ENCODE results near the gene NTPCR. TPM values are rescaled to one million over a fixed set of nuclear protein-coding genes. Genes with fewer than 3 reads are reported as not detected.

The NTPCR gene
- total RNA-seq, 1 experiment from 2014 or later = 34.2 TPM

GRCh38 chr1:233022246-233022645 lies 71.8 kb downstream of the NTPCR start:
- Histone ChIP-seq H3K27me3 (ENCODE audit: insufficient read depth, low read length) (no peaks in the 10 kb centered on the region), H3K36me3 (ENCODE audit: control insufficient read depth in 1 of 2, insufficient read depth in 2 of 2, low read length in 2 of 2) (no peaks in the 10 kb centered on the region), H2AFZ (ENCODE audit: low read depth, low read length, poor library complexity, severe bottlenecking) (no peak overlapping the region), H3K9me3 (ENCODE audit: control insufficient read depth in 1 of 2, insufficient read depth in 1 of 2, low read depth in 1 of 2, low read length in 2 of 2) (no peaks in the 10 kb centered on the region), H3K4me2 (ENCODE audit: low read length) (no peak overlapping the region), H3K4me1 (ENCODE audit: control insufficient read depth in 1 of 2, insufficient read depth in 2 of 2, low read length in 2 of 2) (peaks cover 0 to 3% of the 10 kb centered on the region in 2 experiments; a peak in 1 of 4 replicates), H4K20me1 (ENCODE audit: insufficient read depth) (no peaks in the 10 kb centered on the region), H3K9ac (ENCODE audit: low read length) (no peak overlapping the region), H3K9me2 (ENCODE audit: insufficient read depth) (no peaks in the 10 kb centered on the region), H3K27ac (ENCODE audit: low read depth, low read length) (no peak overlapping the region), H3K4me3 (replicated peaks in 1 of 2; ENCODE audit: low read depth in 1 of 2, low read length in 2 of 2) (no peak overlapping the region), H3K79me2 (ENCODE audit: insufficient read depth, low read length) (no peaks in the 10 kb centered on the region)
- intact Hi-C loops (cut with micrococcal nuclease) = no loop called here
- ATAC-seq = no peak
- RAD21 ChIA-PET (ENCODE audit: low non-redundant PET in 1 of 2, low total read pairs in 2 of 2, uncharacterized antibody in 2 of 2, unreplicated experiment in 2 of 2) = no interaction called here
- DNase-seq (ENCODE audit: low read depth, low spot score) = no peak
- TF ChIP-seq POLR2A (IDR thresholded peaks at IDR 0.05; ENCODE audit: borderline replicate concordance, extremely low read depth, insufficient read depth, insufficient read length) = no peak
- no peak for TF ChIP-seq MAX (IDR thresholded peaks at IDR 0.05)
- TF ChIP-seq CEBPB (IDR thresholded peaks at IDR 0.05; ENCODE audit: low read depth) = no peak
- TF ChIP-seq SRF (IDR thresholded peaks at IDR 0.05; ENCODE audit: low read depth) = no peak
- TF ChIP-seq CTCF (IDR thresholded peaks at IDR 0.05 in 2 of 3, conservative IDR thresholded peaks at IDR 0.05 in 1 of 3; ENCODE audit: borderline replicate concordance in 1 of 3, insufficient read depth in 1 of 3, low read depth in 2 of 3, low read length in 2 of 3) = no peak
- TF ChIP-seq ATF3 (IDR thresholded peaks at IDR 0.05) = no peak
- TF ChIP-seq JUND (IDR thresholded peaks at IDR 0.05) = no peak
- TF ChIP-seq YY1 (IDR thresholded peaks at IDR 0.05; ENCODE audit: extremely low read depth, insufficient replicate concordance, low read depth, low read length) = no peak
- no peak for TF ChIP-seq SIN3A (IDR thresholded peaks at IDR 0.05; ENCODE audit: low read depth)
- no peak for TF ChIP-seq POLR2AphosphoS5 (IDR thresholded peaks at IDR 0.05; ENCODE audit: low read depth, low read length)
- no peak for TF ChIP-seq ZBTB33 (IDR thresholded peaks at IDR 0.05; ENCODE audit: extremely low read depth, insufficient replicate concordance, low read length)
- TF ChIP-seq REST (IDR thresholded peaks at IDR 0.05; ENCODE audit: low read depth) = no peak
- TF ChIP-seq EZH2phosphoT487 (IDR thresholded peaks at IDR 0.05; ENCODE audit: borderline replicate concordance) = no peak
- TF ChIP-seq FOSL1 (IDR thresholded peaks at IDR 0.05; ENCODE audit: low read depth) = no peak
- TF ChIP-seq SP1 (IDR thresholded peaks at IDR 0.05; ENCODE audit: low read depth) = no peak
- TF ChIP-seq ZFX (IDR thresholded peaks at IDR 0.05) = no peak
- TF ChIP-seq EZH2 (IDR thresholded peaks at IDR 0.05) = no peak
- CTCF ChIA-PET = no interaction called here
- POLR2A ChIA-PET = no interaction called here
- BruUV-seq (replicated peaks) = no TSS peak

Measured in HCT116 (cell line).